ENCODE measurements around the gene TFPT. TPM values are rescaled to one million over a fixed set of nuclear protein-coding genes. Genes with fewer than 3 reads are reported as not detected.

Gene TFPT
- total and polyA plus RNA-seq, 10 of the 15 experiments (the other 5 are each of a cell fraction or from before 2014, with no cell fraction given) = 1.7 to 40.2 (median 25.6) TPM

DNA sequence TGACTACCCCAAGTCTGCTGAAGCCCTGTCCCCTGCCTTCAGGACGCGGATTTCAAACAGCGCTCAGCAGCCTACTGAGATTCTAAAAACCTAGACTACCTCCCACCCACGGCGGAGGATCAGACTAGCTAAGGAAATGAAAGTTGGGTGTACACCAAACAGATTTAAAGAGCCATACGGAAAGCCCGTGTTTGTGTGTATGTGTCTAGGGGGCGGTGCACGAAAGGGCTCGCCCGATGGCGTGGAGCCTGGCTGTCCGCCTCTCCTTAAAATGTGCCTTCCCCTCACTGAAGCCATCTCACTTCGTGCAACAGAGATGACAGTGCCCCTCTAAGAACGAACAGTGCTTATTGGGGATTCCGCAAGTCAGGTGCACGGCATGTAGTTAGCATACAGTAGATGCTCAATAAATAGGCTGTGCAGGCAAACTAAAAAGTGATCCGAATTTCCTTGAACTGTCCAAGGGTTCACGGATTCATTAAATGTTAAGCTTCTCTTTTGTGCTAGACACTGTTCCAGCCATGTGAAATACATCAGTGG is 43.4 kb upstream of the TFPT start:
- ChIA-PET CTCF (interaction anchor here (0.8 to 2.1 kb wide), 5 partner anchors 9 to 107 kb away, joined by 3 to 15 read pairs (median 6); partner anchors contain the start of genes CNOT3 and MBOAT7), RAD21 (ENCODE audit: unreplicated experiment) (interaction anchor here (0.8 to 2.1 kb wide), 3 partner anchors 11 to 107 kb away, joined by 3 to 14 read pairs (median 3); partner anchors contain the start of gene CNOT3), SMC1A (ENCODE audit: uncharacterized antibody, unreplicated experiment) (interaction anchor here (1.3 to 1.5 kb wide), 2 partner anchors 30 to 232 kb away, joined by 4 read pairs; partner anchors contain the start of gene MBOAT7), POLR2A (interaction anchor here (0.7 to 4.0 kb wide), 5 partner anchors 10 to 79 kb away, joined by 3 to 30 read pairs (median 6); partner anchors contain the start of genes CNOT3, MBOAT7, PRPF31 and TFPT)
- DNase-seq (ENCODE audit: low read depth, low spot score) (no peak), ATAC-seq (peak; percentile 13), FAIRE-seq (peak; percentile 70)
- Histone ChIP-seq H3K4me1 (ENCODE audit: control insufficient read depth, insufficient read depth, low read length) (peaks cover 4% of the 10 kb centered on the region; the same call in 1 of the 2 replicates), H3K27ac (ENCODE audit: control insufficient read depth, insufficient read depth) (peak overlapping the region; percentile 93), H3K4me3 (peak overlapping the region; percentile 85), H3K9me3 (replicated peaks; ENCODE audit: control insufficient read depth, insufficient read depth, low read length) (no peaks in the 10 kb centered on the region), H3K27me3 (replicated peaks in 1 of 2; ENCODE audit: control insufficient read depth in 2 of 2, insufficient read depth in 2 of 2, low read length in 1 of 2) (no peaks in the 10 kb centered on the region), H3K79me2 (ENCODE audit: control insufficient read depth, insufficient read depth, low read length) (peaks cover 8% of the 10 kb centered on the region), H3K36me3 (ENCODE audit: control insufficient read depth in 2 of 2, insufficient read depth in 2 of 2, low read length in 1 of 2) (peaks cover 10 to 13% of the 10 kb centered on the region in 2 experiments; a peak in 3 of 4 replicates), H2AFZ (ENCODE audit: control insufficient read depth, low read depth, low read length) (peak overlapping the region; percentile 95), H4K20me1 (ENCODE audit: control insufficient read depth, insufficient read depth) (no peaks in the 10 kb centered on the region), H3K4me2 (ENCODE audit: control insufficient read depth, insufficient read depth) (peak overlapping the region; percentile 97), H3K9ac (ENCODE audit: control insufficient read depth, insufficient read depth, low read length) (peak overlapping the region; percentile 92)
- intact Hi-C loops (cut with micrococcal nuclease; ENCODE audit: unreplicated experiment) = loop anchor here (1.0 kb wide), 2 partner anchors 22 to 31 kb away; partner anchors contain the start of gene CNOT3
- in situ Hi-C loops (cut with MboI) = no loop called here
- 5% methylated on average over 19 of the region's 19 CpGs for WGBS (ENCODE audit: insufficient coverage, insufficient replicate concordance, low lambda C conversion rate, missing lambda C conversion rate)
- TSS peak; percentile 87 for BruUV-seq (replicated peaks)
- TF ChIP-seq NKRF (conservative IDR thresholded peaks at IDR 0.05) (0 out of 2 replicates have a peak, but pooled peaks have one; percentile 18), BCL11A (IDR thresholded peaks at IDR 0.05; ENCODE audit: low read depth, low read length) (no peak), SPI1 (IDR thresholded peaks at IDR 0.05; ENCODE audit: borderline replicate concordance, insufficient read depth, low read depth, low read length) (peak; percentile 35; the same call in 1 of the 2 replicates), TCF3 (IDR thresholded peaks at IDR 0.05; ENCODE audit: borderline replicate concordance, insufficient read depth, low read depth, low read length) (no peak), ZNF274 (IDR thresholded peaks at IDR 0.05; ENCODE audit: insufficient read depth, insufficient read length) (no peak), JUNB (IDR thresholded peaks at IDR 0.05) (no peak), MEF2B (IDR thresholded peaks at IDR 0.05; ENCODE audit: partially characterized antibody, poor library complexity, severe bottlenecking) (no peak), NFIC (IDR thresholded peaks at IDR 0.05; ENCODE audit: low read depth, low read length) (no peak), SREBF1 (IDR thresholded peaks at IDR 0.05; ENCODE audit: low read length) (no peak), ATF3 (IDR thresholded peaks at IDR 0.05; ENCODE audit: borderline replicate concordance, extremely low read depth, low read depth, low read length) (no peak), SMAD1 (IDR thresholded peaks at IDR 0.05; ENCODE audit: low read depth, partially characterized antibody) (no peak), YY1 (IDR thresholded peaks at IDR 0.05; ENCODE audit: low read depth, low read length) (no peak), KDM1A (IDR thresholded peaks at IDR 0.05; ENCODE audit: borderline replicate concordance) (no peak), NR2F1 (conservative IDR thresholded peaks at IDR 0.05) (no peak), SMC3 (IDR thresholded peaks at IDR 0.05; ENCODE audit: borderline replicate concordance, low read length) (0 out of 2 replicates have a peak, but pooled peaks have one; percentile 4), ZNF207 (IDR thresholded peaks at IDR 0.05; ENCODE audit: borderline replicate concordance) (no peak), POLR2AphosphoS5 (IDR thresholded peaks at IDR 0.05; ENCODE audit: low read length) (peak; percentile 22; the same call in 1 of the 2 replicates), HCFC1 (IDR thresholded peaks at IDR 0.05; ENCODE audit: low read length) (no peak), PAX5 (IDR thresholded peaks at IDR 0.05; ENCODE audit: borderline replicate concordance, low read depth, low read length) (no peak), CREM (IDR thresholded peaks at IDR 0.05; ENCODE audit: low read depth) (no peak)
- TF ChIP-seq, protein P1, sequence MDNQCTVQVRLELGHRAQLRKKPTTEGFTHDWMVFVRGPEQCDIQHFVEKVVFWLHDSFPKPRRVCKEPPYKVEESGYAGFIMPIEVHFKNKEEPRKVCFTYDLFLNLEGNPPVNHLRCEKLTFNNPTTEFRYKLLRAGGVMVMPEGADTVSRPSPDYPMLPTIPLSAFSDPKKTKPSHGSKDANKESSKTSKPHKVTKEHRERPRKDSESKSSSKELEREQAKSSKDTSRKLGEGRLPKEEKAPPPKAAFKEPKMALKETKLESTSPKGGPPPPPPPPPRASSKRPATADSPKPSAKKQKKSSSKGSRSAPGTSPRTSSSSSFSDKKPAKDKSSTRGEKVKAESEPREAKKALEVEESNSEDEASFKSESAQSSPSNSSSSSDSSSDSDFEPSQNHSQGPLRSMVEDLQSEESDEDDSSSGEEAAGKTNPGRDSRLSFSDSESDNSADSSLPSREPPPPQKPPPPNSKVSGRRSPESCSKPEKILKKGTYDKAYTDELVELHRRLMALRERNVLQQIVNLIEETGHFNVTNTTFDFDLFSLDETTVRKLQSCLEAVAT (IDR thresholded peaks at IDR 0.05) = 0 out of 2 replicates have a peak, but pooled peaks have one; percentile 58

Measured in GM12878 (cell line).